WTC11 (cell line): Measurements from ENCODE around the gene CMTM4. TPM values are rescaled to one million over a fixed set of nuclear protein-coding genes. Genes with fewer than 3 reads are reported as not detected.

Experiments used
- ATAC-seq: fragments of 200-7000 bp; cut with Tn5 transposase; 2 replicates; pipeline ENCODE4 v1.10.0; 2021; ENCODE audit warnings: mild to moderate bottlenecking, moderate library complexity
- Bru-seq: library from RNA; stranded (reverse); fragments of 400-500 nt; gene quantifications from one replicate; lab custom pipeline; 2021; lab: Mats Ljungman, UMichigan
- CTCF ChIA-PET: fragments of 300-600 bp; sonication (Branson Sonifier 250); formaldehyde crosslinking; loops from one replicate; lab custom pipeline; 2021; ENCODE audit warnings: antibody characterized with exemption; lab: Charles Lee
- POLR2A ChIA-PET: fragments of 350-600 bp; sonication (Branson Sonifier 250); formaldehyde crosslinking; loops from one replicate; lab custom pipeline; 2021; ENCODE audit warnings: antibody characterized with exemption; lab: Charles Lee
- DNase-seq: peaks from one replicate; pipeline ENCODE4 v3.0.0; 2021; ENCODE audit warnings: low spot score
- H3K27ac Mint-ChIP-seq: 2 replicates; pipeline ENCODE4 v1.8.0; 2021; ENCODE audit warnings: mixed read lengths
- H3K27me3 Mint-ChIP-seq: 2 replicates; pipeline ENCODE4 v1.8.0; 2021; ENCODE audit warnings: low read depth, mild to moderate bottlenecking, moderate library complexity, mixed read lengths
- H3K36me3 Mint-ChIP-seq: 2 replicates; pipeline ENCODE4 v1.8.0; 2021; ENCODE audit warnings: mixed read lengths
- H3K4me1 Mint-ChIP-seq: 2 replicates; pipeline ENCODE4 v1.8.0; 2022; ENCODE audit warnings: mixed read lengths
- H3K4me3 Mint-ChIP-seq: 2 replicates; pipeline ENCODE4 v1.8.0; 2021; ENCODE audit warnings: mild to moderate bottlenecking, moderate library complexity, mixed read lengths
- H3K9me3 Mint-ChIP-seq: 2 replicates; pipeline ENCODE4 v1.8.0; 2021; ENCODE audit warnings: mixed read lengths
- AFF4 ChIP-seq: sonication (generic); formaldehyde crosslinking; IDR thresholded peaks from 2 replicates; pipeline ENCODE4 v1.8.1; 2023; ENCODE audit warnings: mild to moderate bottlenecking, missing genetic modification reagents, borderline replicate concordance
- ARID4B ChIP-seq: sonication (generic); formaldehyde crosslinking; IDR thresholded peaks from 2 replicates; pipeline ENCODE4 v1.8.0; 2023; ENCODE audit warnings: missing genetic modification reagents, mild to moderate bottlenecking, borderline replicate concordance
- CREB1 ChIP-seq: sonication (generic); formaldehyde crosslinking; IDR thresholded peaks from 2 replicates; pipeline ENCODE4 v1.8.0; 2023; ENCODE audit warnings: mild to moderate bottlenecking, missing genetic modification reagents
- FOXK1 ChIP-seq: sonication (generic); formaldehyde crosslinking; IDR thresholded peaks from 2 replicates; pipeline ENCODE4 v1.8.0; 2022; ENCODE audit warnings: mild to moderate bottlenecking, moderate library complexity, missing genetic modification reagents
- HMGXB4 ChIP-seq: sonication (generic); formaldehyde crosslinking; IDR thresholded peaks from 2 replicates; pipeline ENCODE4 v1.8.1; 2023; ENCODE audit warnings: mild to moderate bottlenecking, moderate library complexity, missing genetic modification reagents
- JUN ChIP-seq: sonication (generic); formaldehyde crosslinking; IDR thresholded peaks from 2 replicates; pipeline ENCODE4 v1.8.0; 2023; ENCODE audit warnings: mild to moderate bottlenecking, missing genetic modification reagents
- MAX ChIP-seq: sonication (generic); formaldehyde crosslinking; IDR thresholded peaks from 2 replicates; pipeline ENCODE4 v1.8.0; 2022; ENCODE audit warnings: mild to moderate bottlenecking, missing genetic modification reagents
- SP1 ChIP-seq: sonication (generic); formaldehyde crosslinking; conservative IDR thresholded peaks from 2 replicates; pipeline ENCODE4 v1.8.1; 2022; ENCODE audit warnings: missing genetic modification reagents
- TCF7 ChIP-seq: sonication (generic); formaldehyde crosslinking; IDR thresholded peaks from 2 replicates; pipeline ENCODE4 v1.8.0; 2022; ENCODE audit warnings: mild to moderate bottlenecking, low read depth, missing genetic modification reagents, moderate library complexity
- TEAD1 ChIP-seq: sonication (generic); formaldehyde crosslinking; IDR thresholded peaks from 2 replicates; pipeline ENCODE4 v1.8.0; 2022; ENCODE audit warnings: mild to moderate bottlenecking, missing genetic modification reagents
- long read RNA-seq, 3 experiments: library from RNA in 1 of 3; library from capped mRNA in 1 of 3; library from polyadenylated mRNA in 1 of 3; unstranded in 2 of 3; stranded (forward) in 1 of 3; transcript quantifications; one replicate each; pipeline ENCODE4 v2.0.0, GENCODE V29; 2021
- total RNA-seq: library from RNA; stranded (reverse); gene quantifications from 3 replicates; pipeline ENCODE4 v1.2.3, GENCODE V29; 2021

The CMTM4 gene
- 56.2 to 60.6 TPM (median 58.5 TPM) in 3 replicates for total RNA-seq
- Bru-seq, nascent RNA, result percentile 75 among the genes with signal in this experiment
- long read RNA-seq, experiment 1, full-length matches to known transcripts, result 91 of 109 reads
- long read RNA-seq, experiment 1, partial matches to known transcripts, result 2 of 109 reads
- long read RNA-seq, experiment 1, other reads (novel, unspliced or antisense), result 16 of 109 reads
- long read RNA-seq, experiment 2, full-length matches to known transcripts, result 45 of 49 reads
- long read RNA-seq, experiment 2, partial matches to known transcripts, result 1 of 49 reads
- long read RNA-seq, experiment 2, other reads (novel, unspliced or antisense), result 3 of 49 reads
- long read RNA-seq, experiment 3, full-length matches to known transcripts, result 3 of 3 reads
- long read RNA-seq, experiment 3, partial matches to known transcripts, result 0 of 3 reads
- long read RNA-seq, experiment 3, other reads (novel, unspliced or antisense), result 0 of 3 reads

- Mint-ChIP-seq H3K36me3 (no peaks in the 10 kb centered on the region), H3K4me1 (peaks cover 42% of the 10 kb centered on the region), H3K9me3 (no peaks in the 10 kb centered on the region), H3K4me3 (peak within 1 kb of the TSS; percentile 78), H3K27ac (peak within 1 kb of the TSS; percentile 65; the same call in 1 of the 2 replicates), H3K27me3 (peaks cover 9% of the 10 kb centered on the region)
- ChIA-PET POLR2A (no interaction called here), CTCF (interaction anchor here (0.6 to 2.4 kb wide), 14 partner anchors 10 to 171 kb away, joined by 3 to 11 read pairs (median 4); partner anchors contain the start of genes CMTM3 and NAE1)
- ATAC-seq (peak; percentile 90), DNase-seq (peak; percentile 87)
- TF ChIP-seq TEAD1 (peak; percentile 56; the same call in 1 of the 2 replicates), TCF7 (CRISPR knock-in tag) (no peak), AFF4 (CRISPR knock-in tag) (no peak), JUN (CRISPR knock-in tag) (0 out of 2 replicates have a peak, but pooled peaks have one; percentile 62), MAX (CRISPR knock-in tag) (peak; percentile 54; the same call in 1 of the 2 replicates), ARID4B (CRISPR knock-in tag) (peak; percentile 78; the same call in 1 of the 2 replicates), FOXK1 (CRISPR knock-in tag) (0 out of 2 replicates have a peak, but pooled peaks have one; percentile 51), SP1 (CRISPR knock-in tag) (0 out of 2 replicates have a peak, but pooled peaks have one; percentile 11), CREB1 (CRISPR knock-in tag) (no peak), HMGXB4 (CRISPR knock-in tag) (peak; percentile 58; the same call in 1 of the 2 replicates)
Measured at GRCh38 chr16:66696669-66697630, at the start of gene CMTM4. CMTM4 (minus strand) TSS chr16:66696743; CDS start chr16:66696525, 218 bp downstream.
